GM20000 (cell line): ENCODE measurements around the gene VAV2.

ENCODE experiments used
- DNase-seq: peaks from one replicate; pipeline ENCODE4 v3.0.0; 2012; ENCODE audit warnings: low spot score
- CTCF ChIP-seq: IDR thresholded peaks from 2 replicates; pipeline ENCODE4 v1.5.1; 2012; ENCODE audit warnings: mild to moderate bottlenecking, control low read depth; ENCODE audit errors: extremely low read depth, missing control alignments

The VAV2 gene

GRCh38 chr9:133888048-133888808 lies 103.9 kb downstream of the VAV2 start:
- DNase-seq = no peak

GRCh38 chr9:133887540-133888047 lies 104.5 kb downstream of the VAV2 start:
- DNase-seq = no peak
- TF ChIP-seq CTCF = no peak

More at GRCh38 chr9:133888048-133888808, 103.9 kb downstream of the VAV2 start:
- no peak for TF ChIP-seq CTCF

GRCh38 chr9:133886563-133887501 lies 105.3 kb downstream of the VAV2 start:
- TF ChIP-seq CTCF = no peak
- DNase-seq = no peak

- DNase-seq = no peak
- no peak for TF ChIP-seq CTCF
These were observed 107.0 kb downstream of the VAV2 start for GRCh38 chr9:133884907-133885744.

- DNase-seq = no peak
- no peak for TF ChIP-seq CTCF
These were observed 109.0 kb downstream of the VAV2 start for GRCh38 chr9:133882849-133883755.

GRCh38 chr9:133881671-133882381 lies 110.3 kb downstream of the VAV2 start:
- no peak for DNase-seq

More at GRCh38 chr9:133881671-133882381, 110.3 kb downstream of the VAV2 start:
- no peak for TF ChIP-seq CTCF
